ENCODE measurements around the gene RIC1. TPM values are rescaled to one million over a fixed set of nuclear protein-coding genes. Genes with fewer than 3 reads are reported as not detected.

The RIC1 gene
- total RNA-seq, 4 donors from 2014 or later: 40.5 to 76.0 (median 43.4) TPM

DNA sequence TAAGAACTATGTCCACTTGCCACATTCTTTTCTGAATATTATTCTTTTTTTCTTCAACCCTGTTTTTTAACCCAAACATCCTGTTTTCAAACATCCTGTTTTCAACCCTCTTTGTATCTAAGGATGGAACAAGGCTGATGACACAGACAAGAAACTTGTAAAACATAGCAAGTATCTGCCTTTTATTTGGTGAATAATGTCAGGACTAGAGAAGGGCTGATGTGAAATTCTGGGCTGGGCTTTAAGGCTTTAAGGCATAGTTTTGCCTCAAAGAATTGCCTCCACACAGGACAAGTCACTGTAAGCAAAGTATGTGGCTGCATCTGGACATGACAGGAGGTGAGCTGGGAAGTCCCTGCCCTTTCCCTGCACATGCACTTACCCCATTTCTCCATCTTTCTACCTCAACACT, 42.5 kb upstream of the RIC1 start:
- Histone ChIP-seq H3K36me3 (no peaks in the 10 kb centered on the region), H3K27ac (no peak overlapping the region), H3K9me3 (no peaks in the 10 kb centered on the region), H3K4me1 (peaks cover 12% of the 10 kb centered on the region), H3K27me3 (no peaks in the 10 kb centered on the region), H3K4me3 (no peak overlapping the region)
- TF ChIP-seq, protein P1, sequence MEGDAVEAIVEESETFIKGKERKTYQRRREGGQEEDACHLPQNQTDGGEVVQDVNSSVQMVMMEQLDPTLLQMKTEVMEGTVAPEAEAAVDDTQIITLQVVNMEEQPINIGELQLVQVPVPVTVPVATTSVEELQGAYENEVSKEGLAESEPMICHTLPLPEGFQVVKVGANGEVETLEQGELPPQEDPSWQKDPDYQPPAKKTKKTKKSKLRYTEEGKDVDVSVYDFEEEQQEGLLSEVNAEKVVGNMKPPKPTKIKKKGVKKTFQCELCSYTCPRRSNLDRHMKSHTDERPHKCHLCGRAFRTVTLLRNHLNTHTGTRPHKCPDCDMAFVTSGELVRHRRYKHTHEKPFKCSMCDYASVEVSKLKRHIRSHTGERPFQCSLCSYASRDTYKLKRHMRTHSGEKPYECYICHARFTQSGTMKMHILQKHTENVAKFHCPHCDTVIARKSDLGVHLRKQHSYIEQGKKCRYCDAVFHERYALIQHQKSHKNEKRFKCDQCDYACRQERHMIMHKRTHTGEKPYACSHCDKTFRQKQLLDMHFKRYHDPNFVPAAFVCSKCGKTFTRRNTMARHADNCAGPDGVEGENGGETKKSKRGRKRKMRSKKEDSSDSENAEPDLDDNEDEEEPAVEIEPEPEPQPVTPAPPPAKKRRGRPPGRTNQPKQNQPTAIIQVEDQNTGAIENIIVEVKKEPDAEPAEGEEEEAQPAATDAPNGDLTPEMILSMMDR (IDR thresholded peaks at IDR 0.05): no peak
- TF ChIP-seq EP300 (IDR thresholded peaks at IDR 0.05) (no peak), POLR2AphosphoS5 (IDR thresholded peaks at IDR 0.05) (no peak), POLR2A (IDR thresholded peaks at IDR 0.05) (no peak)
- DNase-seq (ENCODE audit: low spot score in 2 of 2): no peak

DNA sequence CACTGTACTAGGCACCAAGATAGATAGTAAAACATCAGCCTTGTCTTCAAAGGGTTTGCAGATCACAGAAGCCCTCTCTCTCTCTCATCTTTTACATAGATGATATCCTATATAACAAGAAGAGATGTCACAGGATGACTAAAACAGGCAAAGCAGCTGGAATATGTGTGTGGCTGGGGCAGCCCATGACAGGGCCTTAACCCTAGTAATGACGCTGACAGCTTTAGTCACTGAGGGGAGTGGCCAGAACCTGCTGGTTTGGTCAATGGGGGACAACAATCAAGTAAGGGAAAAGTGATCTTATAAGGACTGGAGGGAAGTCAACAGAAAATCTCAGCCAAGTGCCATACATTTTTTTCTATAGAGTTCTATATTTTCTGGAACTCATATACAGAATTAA, 41.9 kb upstream of the RIC1 start:
- no peak overlapping the region for H3K27ac ChIP-seq
- 69% methylated on average over 1 of the region's 1 CpG for WGBS

DNA sequence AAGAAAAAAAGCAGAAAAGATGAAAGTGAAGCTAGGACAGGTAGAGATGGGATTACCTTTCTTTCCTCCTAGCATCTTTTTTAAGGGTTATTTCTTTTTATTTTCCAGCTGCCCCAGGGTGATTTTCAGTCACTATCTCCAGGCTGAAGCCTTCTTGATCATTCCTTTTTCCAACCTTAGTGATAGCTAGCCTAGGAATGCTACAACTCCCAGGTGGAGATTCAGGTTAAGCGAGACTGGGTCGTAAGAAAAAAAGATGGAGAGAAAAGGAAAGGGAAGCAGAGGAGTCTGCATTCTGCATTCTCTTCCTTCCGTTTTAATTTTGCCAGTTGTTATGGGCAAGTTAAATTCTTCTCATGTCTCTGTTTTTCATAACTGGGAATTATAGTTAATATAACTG, 36.7 kb upstream of the RIC1 start:
- H3K9me3 ChIP-seq: no peaks in the 10 kb centered on the region
- no peaks in the 10 kb centered on the region for H3K27me3 ChIP-seq
- peaks cover 7% of the 10 kb centered on the region for H3K4me1 ChIP-seq
- no peak overlapping the region for H3K27ac ChIP-seq
- H3K36me3 ChIP-seq: no peaks in the 10 kb centered on the region
- no peak overlapping the region for H3K4me3 ChIP-seq
- no peak for DNase-seq (ENCODE audit: low spot score in 2 of 2)
- WGBS: 75% methylated on average over 3 of the region's 3 CpGs
- no peak for TF ChIP-seq POLR2A (IDR thresholded peaks at IDR 0.05)
- no peak for TF ChIP-seq EP300 (IDR thresholded peaks at IDR 0.05)
- TF ChIP-seq, protein P1 (IDR thresholded peaks at IDR 0.05): no peak
- no peak for TF ChIP-seq POLR2AphosphoS5 (IDR thresholded peaks at IDR 0.05)

More for the DNA sequence above, 41.9 kb upstream of the RIC1 start:
- no peak for DNase-seq (ENCODE audit: low spot score in 2 of 2)
- Histone ChIP-seq H3K9me3 (no peaks in the 10 kb centered on the region), H3K36me3 (no peaks in the 10 kb centered on the region), H3K4me3 (no peak overlapping the region), H3K4me1 (peaks cover 12% of the 10 kb centered on the region), H3K27me3 (no peaks in the 10 kb centered on the region)
- TF ChIP-seq, protein P1 (IDR thresholded peaks at IDR 0.05): no peak
- TF ChIP-seq POLR2AphosphoS5 (IDR thresholded peaks at IDR 0.05) (no peak), EP300 (IDR thresholded peaks at IDR 0.05) (no peak), POLR2A (IDR thresholded peaks at IDR 0.05) (no peak)

DNA sequence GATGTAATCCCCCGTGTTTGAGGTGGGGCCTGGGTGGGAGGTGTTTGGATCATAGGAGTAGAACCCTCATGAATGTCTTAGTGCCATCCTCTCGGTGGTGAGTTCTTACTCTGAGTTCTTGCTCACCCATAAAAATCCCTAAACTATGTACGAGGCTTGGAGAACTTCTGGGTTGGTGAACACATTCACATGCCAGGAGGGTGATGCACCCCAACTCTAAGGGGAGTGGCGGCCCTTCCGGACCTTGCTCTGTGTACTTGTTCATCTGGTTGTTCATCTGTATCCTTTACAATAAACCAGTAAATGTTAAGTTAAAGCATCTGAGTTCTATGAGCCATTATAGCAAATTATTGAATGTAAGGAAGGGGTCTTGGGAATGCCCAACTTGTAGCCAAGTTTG, 36.0 kb upstream of the RIC1 start:
- peaks cover 7% of the 10 kb centered on the region for H3K4me1 ChIP-seq
- no peak overlapping the region for H3K4me3 ChIP-seq
- 84% methylated on average over 5 of the region's 5 CpGs for WGBS
- no peak overlapping the region for H3K27ac ChIP-seq
- no peaks in the 10 kb centered on the region for H3K36me3 ChIP-seq
- TF ChIP-seq, protein P1 (IDR thresholded peaks at IDR 0.05): no peak
- no peak for TF ChIP-seq EP300 (IDR thresholded peaks at IDR 0.05)
- TF ChIP-seq POLR2A (IDR thresholded peaks at IDR 0.05): no peak
- no peak for TF ChIP-seq POLR2AphosphoS5 (IDR thresholded peaks at IDR 0.05)
- H3K9me3 ChIP-seq: no peaks in the 10 kb centered on the region
- no peak for DNase-seq (ENCODE audit: low spot score in 2 of 2)
- no peaks in the 10 kb centered on the region for H3K27me3 ChIP-seq

DNA sequence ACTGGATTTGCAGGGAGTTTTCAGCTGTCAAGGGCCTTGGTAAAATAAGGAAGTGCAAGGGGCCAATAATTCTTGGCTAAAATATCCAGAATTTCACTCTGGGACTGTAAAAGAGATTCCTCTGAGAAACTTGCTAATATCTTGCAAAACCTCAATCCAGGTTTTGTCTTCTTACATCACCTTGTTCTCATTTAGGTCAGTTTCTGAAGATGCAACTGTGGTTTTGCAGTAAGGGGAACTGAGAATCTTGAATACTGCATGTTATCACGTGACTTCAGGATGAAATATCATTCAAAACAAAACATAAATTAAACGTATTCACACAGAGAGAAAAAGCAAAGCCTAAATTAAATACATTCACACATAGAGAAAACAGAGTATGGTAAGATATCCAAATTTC, 35.0 kb upstream of the RIC1 start:
- Histone ChIP-seq H3K4me1 (peaks cover 7% of the 10 kb centered on the region), H3K4me3 (no peak overlapping the region), H3K9me3 (no peaks in the 10 kb centered on the region), H3K27ac (no peak overlapping the region), H3K36me3 (no peaks in the 10 kb centered on the region), H3K27me3 (no peaks in the 10 kb centered on the region)
- DNase-seq (ENCODE audit: low spot score in 2 of 2): no peak
- TF ChIP-seq, protein P1 (IDR thresholded peaks at IDR 0.05): no peak
- TF ChIP-seq POLR2A (IDR thresholded peaks at IDR 0.05) (no peak), EP300 (IDR thresholded peaks at IDR 0.05) (no peak), POLR2AphosphoS5 (IDR thresholded peaks at IDR 0.05) (no peak)
- 83% methylated on average over 2 of the region's 2 CpGs for WGBS
